GM19035 (cell line): Measurements from ENCODE around the gene MARCHF10.
"Not testable (repeated sequence)": the region's sequence is repeated elsewhere in the genome, so short reads cannot be mapped to it uniquely, and the experiment has no call there.

ENCODE experiments used
- ATAC-seq: cut with Tn5 transposase; IDR thresholded peaks from one replicate; pipeline ENCODE4 v1.9.1; 2021; ENCODE audit not compliant: unreplicated experiment

MARCHF10 gene

DNA sequence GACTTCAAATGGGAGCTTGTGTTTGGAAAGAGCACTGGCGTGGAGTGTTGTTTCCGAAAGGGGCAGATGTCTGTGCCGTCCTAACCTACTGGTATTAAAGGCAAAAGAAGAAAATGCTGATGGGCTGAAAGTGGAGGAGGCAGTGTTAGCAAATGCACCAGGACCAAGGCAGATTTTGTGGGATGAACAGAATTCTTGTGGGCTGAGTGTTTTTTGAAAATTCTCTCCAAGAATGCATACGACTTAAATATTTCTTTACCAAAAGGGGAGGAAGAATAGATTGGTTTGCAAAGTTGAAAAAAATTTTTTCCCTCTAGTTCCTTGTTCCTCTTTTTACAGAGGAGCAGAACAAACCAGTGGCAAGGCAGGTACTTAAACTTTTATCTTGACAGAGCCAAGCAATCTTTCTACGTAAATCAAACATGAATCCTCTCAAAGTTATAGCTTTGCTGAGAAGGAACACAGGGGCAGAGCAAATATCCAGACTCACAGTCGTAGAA is 16.8 kb downstream of the MARCHF10 start:
- no peak for ATAC-seq

DNA sequence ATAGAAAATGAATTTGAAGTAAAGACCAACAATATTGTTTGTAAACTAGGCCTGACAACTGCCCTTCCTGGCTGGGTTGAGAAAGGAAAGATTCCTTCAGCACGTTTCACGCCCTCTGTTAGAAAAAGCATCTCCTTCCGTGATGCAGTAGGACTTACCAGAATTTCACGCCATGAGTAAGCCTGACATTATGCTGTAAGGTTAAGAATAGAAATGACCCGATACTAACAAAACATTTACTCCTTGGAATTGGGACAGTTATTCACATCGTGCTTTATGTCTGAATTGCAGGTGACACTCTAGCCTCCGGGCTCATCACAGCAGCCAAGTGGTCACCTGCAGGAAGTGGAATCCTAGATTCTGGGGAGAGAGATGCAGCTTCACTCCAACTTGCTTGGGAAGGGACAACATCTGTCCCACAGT is 17.5 kb downstream of the MARCHF10 start:
- ATAC-seq: no peak

- ATAC-seq: no peak
These were observed 20.7 kb downstream of the MARCHF10 start for GRCh38 chr17:62787366-62787765.

GRCh38 chr17:62786646-62787045 is 21.5 kb downstream of the MARCHF10 start:
- ATAC-seq: no peak

DNA sequence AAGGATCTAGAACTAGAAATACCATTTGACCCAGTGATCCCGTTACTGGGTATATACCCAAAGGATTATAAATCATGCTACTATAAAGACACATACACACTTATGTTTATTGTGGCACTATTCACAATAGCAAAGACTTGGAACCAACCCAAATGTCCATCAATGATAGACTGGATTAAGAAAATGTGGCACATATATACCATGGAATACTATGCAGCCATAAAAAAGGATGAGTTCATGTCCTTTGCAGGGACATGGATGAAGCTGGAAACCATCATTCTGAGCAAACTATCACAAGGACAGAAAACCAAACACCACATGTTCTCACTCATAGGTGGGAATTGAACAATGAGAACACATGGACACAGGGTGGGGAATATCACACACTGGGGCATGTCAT is 22.1 kb downstream of the MARCHF10 start:
- not testable (repeated sequence) for ATAC-seq

- no peak for ATAC-seq
These were observed 25.3 kb downstream of the MARCHF10 start for GRCh38 chr17:62782730-62783270.

DNA sequence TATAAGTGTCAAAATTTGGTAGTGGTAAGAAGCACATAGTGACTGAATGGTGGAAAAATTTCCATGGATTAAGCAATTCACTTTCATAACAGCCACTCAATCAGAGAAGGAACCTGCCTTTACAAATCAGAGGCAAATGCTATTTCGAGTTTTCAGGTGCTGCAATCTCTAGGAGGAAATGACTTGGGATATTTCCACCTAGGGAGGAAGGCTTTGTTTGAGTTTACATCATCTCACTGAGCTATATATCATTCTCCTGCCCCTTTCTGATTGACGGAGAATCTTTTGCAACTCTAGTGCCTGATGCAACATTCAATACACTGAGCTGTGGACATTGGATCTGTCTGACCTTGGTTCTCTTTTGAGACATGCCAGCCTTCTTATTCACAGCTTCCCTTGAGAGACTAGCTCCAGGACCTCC is 26.3 kb downstream of the MARCHF10 start:
- no peak for ATAC-seq

GRCh38 chr17:62781356-62781755 is 26.8 kb downstream of the MARCHF10 start:
- ATAC-seq: no peak

- ATAC-seq: no peak
These were observed 27.2 kb downstream of the MARCHF10 start for GRCh38 chr17:62780951-62781350.

GRCh38 chr17:62780269-62780668 is 27.8 kb downstream of the MARCHF10 start:
- no peak for ATAC-seq

DNA sequence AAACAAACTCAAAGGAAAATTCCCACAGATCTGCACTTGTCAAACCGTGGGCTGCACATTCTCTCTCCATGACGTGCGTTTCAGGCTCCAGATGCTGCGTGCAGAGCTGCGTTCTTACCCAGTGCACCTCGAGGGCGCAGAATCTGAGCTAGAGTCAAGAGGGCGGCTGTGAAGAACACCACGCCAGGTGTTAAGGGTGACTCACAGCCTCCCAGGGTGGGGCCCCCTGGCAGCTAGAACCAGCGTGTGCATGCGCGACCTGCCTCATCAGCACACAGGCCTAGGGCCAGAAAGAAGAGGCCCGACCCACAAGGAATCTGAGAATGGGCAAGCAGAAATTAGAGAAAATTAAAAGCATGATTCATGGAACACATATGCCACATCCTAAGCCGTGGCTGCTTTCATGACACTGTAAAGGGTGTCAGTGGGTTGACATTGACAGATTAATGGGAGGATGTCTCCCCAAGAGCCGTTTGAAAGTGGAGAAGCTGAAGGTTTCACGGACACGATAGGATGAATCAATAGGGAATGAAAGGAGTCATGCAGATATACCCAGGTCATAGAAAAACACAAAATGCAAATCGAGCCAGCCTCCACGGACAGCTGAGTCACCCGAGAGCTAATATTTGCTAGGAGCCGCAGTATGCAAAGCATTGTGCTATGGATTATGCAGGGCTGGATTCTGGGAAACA is 29.0 kb downstream of the MARCHF10 start:
- ATAC-seq: no peak

GRCh38 chr17:62775876-62776275 is 32.2 kb downstream of the MARCHF10 start:
- no peak for ATAC-seq

GRCh38 chr17:62774338-62774737 is 33.8 kb downstream of the MARCHF10 start:
- ATAC-seq: no peak

- ATAC-seq: no peak
These were observed 40.1 kb downstream of the MARCHF10 start for GRCh38 chr17:62767997-62768396.

GRCh38 chr17:62765351-62765750 is 42.8 kb downstream of the MARCHF10 start:
- no peak for ATAC-seq

- ATAC-seq: no peak
These were observed 44.1 kb downstream of the MARCHF10 start for GRCh38 chr17:62763891-62764600.

GRCh38 chr17:62761884-62762283 is 46.2 kb downstream of the MARCHF10 start:
- ATAC-seq: no peak

DNA sequence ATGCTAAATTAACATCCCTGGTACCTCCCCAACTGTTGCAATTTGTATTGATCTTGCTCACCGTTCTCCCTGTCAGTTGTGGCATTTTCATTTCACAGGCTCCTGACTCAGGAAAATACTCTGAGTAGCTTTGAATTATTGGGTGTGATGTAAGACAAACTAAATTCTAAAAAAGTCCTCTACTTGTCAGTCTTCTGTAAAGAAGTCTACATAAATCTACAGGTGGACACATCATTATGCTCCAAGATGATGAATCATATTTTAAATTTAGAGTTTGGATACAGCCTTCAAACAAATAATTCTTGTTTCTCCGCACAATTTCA is 47.2 kb downstream of the MARCHF10 start:
- ATAC-seq: no peak

- no peak for ATAC-seq
These were observed 47.8 kb downstream of the MARCHF10 start for GRCh38 chr17:62760059-62760944.

GRCh38 chr17:62757500-62757951 is 50.6 kb downstream of the MARCHF10 start:
- no peak for ATAC-seq

DNA sequence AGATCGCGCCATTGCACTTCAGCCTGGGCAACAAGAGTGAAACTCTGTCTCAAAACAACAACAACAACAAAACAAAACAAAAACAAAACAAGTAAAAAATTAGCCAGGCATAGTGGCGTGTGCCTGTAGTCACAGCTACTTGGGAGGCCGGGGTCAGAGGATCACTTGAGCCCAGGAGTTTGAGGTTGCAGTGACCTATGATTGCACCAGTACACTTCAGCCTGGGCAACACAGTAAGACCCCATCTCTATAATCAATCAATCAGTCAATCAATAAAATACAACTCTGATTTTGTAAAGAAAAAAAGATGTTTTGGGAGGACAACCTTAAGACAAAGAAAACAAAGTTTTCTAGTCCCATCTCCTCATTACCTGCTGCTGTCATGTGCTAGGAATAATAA is 51.9 kb downstream of the MARCHF10 start:
- ATAC-seq: no peak
